T-helper 9 cell (primary cell): ENCODE measurements around the gene EXTL1.
"Not testable (repeated sequence)": the region's sequence is repeated elsewhere in the genome, so short reads cannot be mapped to it uniquely, and the experiment has no call there.

Experiments
- DNase-seq: peaks from one replicate; pipeline ENCODE4 v3.0.0-alpha.2; 2020
- total RNA-seq, 2 donors: gene quantifications; one replicate each; lab custom pipeline; 2026; lab: John Stamatoyannopoulos, UW

The EXTL1 gene
- total RNA-seq = 0 to 0.48 reads per million in 2 donors

- no peak for DNase-seq
Observed at GRCh38 chr1:26021647-26022403, at the start of gene EXTL1. EXTL1 (plus strand) TSS chr1:26021775; CDS start chr1:26022647, 872 bp downstream.

- no peak for DNase-seq
Observed at GRCh38 chr1:25971811-25972180, 49.8 kb upstream of the EXTL1 start.

- no peak for DNase-seq
Observed at GRCh38 chr1:25973610-25974321, 47.8 kb upstream of the EXTL1 start.

GRCh38 chr1:25977801-25978200, 43.8 kb upstream of the EXTL1 start:
- DNase-seq = no peak

- no peak for DNase-seq
Observed at GRCh38 chr1:25978403-25978802, 43.2 kb upstream of the EXTL1 start.

- no peak for DNase-seq
Observed at GRCh38 chr1:25979210-25979609, 42.4 kb upstream of the EXTL1 start.

- no peak for DNase-seq
Observed at GRCh38 chr1:25985171-25985570, 36.4 kb upstream of the EXTL1 start.

GRCh38 chr1:25985670-25986069, 35.9 kb upstream of the EXTL1 start:
- DNase-seq = no peak

- DNase-seq = not testable (repeated sequence)
Observed at GRCh38 chr1:25986773-25987172, 34.8 kb upstream of the EXTL1 start.

- DNase-seq = no peak
Observed at GRCh38 chr1:25987951-25988350, 33.6 kb upstream of the EXTL1 start.

GRCh38 chr1:25989440-25990234, 31.9 kb upstream of the EXTL1 start:
- DNase-seq = no peak

- no peak for DNase-seq
Observed at GRCh38 chr1:25990251-25990650, 31.3 kb upstream of the EXTL1 start.

- peak; percentile 14 for DNase-seq
Observed at GRCh38 chr1:25990702-25991395, 30.7 kb upstream of the EXTL1 start.

- no peak for DNase-seq
Observed at GRCh38 chr1:25991937-25992688, 29.5 kb upstream of the EXTL1 start.

- no peak for DNase-seq
Observed at GRCh38 chr1:25992689-25993171, 28.8 kb upstream of the EXTL1 start.

- DNase-seq = no peak
Observed at GRCh38 chr1:25993197-25993951, 28.2 kb upstream of the EXTL1 start.

- DNase-seq = no peak
Observed at GRCh38 chr1:25994402-25995150, 27.0 kb upstream of the EXTL1 start.

- no peak for DNase-seq
Observed at GRCh38 chr1:25996966-25997827, 24.4 kb upstream of the EXTL1 start.
